DMS79 treated with DMSO at 0.1 percent for 48 hours (cell line): Measurements from ENCODE around the gene FIG4.
"Not testable (repeated sequence)": the region's sequence is repeated elsewhere in the genome, so short reads cannot be mapped to it uniquely, and the experiment has no call there.

ENCODE experiments used
- DNase-seq: peaks from one replicate; lab custom pipeline; 2025; lab: John Stamatoyannopoulos, UW

FIG4 gene

DNA sequence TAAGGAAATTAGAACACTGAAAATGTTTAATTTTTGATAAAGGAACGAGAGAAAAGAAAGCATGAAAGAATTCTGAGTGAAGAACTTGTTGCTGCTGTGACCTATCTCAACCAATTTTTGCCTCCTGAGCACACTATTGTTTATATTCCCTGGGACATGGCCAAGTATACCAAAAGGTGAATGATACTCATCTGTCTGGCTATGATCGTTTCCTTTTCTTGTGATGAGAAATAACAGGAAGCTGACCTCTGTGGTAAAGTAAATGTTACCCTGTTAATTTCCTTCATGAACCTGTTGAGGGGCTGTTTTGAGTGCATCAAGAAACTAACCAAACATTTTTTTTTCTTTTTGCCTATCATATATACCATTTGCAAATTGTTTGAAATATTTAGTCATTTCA is 69.1 kb downstream of the FIG4 start:
- no peak for DNase-seq

DNA sequence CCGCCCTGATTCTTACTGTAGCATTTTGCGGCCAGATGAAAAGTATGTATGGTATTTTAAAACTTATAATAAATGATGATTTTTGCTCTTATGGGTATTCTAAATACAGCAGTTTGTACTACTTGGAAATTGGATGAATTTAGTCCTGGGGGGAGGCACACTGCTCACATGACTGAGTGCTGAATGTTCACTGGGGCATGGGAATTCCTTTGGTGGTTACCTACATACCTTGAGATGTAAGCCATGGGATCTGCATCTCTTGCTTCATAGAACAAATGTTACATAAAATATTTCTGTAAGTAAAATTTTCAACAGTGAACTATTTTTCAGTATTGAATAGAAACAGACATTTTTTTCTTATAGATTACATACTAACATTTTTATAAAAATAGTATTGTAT is 71.1 kb downstream of the FIG4 start:
- no peak for DNase-seq

DNA sequence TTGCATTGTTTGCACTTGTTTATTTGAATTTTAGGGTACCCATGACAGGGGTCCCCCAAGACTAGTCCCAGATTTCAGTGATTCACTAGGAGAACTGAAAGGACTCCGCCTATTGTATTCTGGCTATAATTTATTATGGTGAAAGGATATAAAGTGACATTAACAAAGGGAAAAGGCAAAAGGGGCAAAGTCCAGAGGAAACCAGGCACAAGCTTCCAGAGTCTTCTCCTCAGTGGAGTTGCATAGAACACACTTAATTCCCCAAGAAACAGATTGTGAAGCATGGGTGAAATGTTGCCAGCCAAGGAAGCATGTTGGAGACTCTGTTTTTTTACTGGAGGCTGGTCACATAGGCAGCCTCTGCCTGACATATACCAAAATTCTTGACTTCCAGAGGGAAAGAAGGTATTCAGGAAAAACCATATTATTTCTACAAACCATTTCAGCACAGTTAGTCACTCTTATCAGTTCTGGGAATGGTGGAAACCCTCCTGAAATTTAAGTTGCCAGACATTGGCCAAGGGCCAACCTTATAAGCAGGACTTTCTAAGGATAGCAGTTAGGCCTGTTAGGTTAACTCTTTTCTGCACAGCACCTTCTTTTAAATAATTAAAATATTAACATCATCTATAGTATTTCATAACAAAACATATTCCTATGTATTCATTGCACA is 71.8 kb downstream of the FIG4 start:
- DNase-seq = no peak

DNA sequence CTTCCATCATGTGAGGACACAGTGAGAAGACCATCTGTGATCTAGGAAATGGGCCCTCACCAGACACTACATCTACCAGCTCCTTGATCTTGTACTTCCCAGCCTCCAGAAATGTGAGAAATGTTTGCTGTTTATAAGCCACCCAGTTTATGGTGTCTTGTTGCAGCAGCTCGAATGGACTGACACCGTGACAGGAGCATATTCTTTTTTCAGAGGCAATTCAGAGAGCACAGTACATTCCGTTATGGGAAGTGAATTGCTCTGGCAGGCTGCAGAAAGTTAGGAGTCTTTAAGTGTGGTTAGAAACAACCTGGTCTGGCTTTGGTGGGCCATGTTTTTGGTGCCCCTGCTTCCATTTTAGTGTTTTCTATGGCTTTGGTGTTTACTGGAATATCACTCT is 75.1 kb downstream of the FIG4 start:
- no peak for DNase-seq

DNA sequence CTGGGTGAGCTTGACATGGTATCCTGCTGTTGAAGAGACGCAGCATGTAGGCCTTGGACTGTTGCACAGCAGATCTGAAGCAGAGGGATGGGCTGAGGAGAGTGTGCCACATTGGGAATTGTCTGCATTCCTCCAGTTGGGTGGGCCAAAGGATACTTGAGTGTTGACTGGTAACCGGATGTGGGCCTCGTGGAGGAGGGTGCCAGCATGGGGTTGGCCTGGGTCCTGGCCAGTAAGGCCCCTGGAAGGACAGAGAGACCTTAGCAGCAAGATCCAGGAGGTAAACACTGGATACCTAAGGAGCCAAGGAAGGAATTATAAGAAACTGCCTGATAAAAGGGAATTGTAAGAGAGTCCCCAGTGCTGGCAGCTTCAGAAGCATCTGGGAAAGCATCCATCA is 76.9 kb downstream of the FIG4 start:
- DNase-seq = no peak

DNA sequence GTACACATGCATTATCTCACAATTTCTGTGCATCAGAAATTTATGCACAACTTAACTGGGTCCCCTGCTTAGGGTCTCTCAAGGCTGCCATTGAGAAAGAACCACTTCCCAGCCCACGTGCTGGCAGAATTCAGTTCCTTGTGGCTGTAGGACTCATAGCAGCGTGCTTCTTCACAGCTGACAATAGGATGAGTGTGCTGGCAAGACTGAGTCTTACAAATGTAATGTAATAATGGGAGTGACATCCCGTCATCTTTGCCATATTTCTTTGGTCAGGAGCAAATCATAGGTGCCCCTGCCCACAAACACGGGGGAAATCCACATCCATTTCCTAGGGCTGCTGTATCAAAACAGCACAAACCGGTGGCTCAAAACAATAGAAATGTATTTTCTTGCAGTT is 77.4 kb downstream of the FIG4 start:
- no peak for DNase-seq

DNA sequence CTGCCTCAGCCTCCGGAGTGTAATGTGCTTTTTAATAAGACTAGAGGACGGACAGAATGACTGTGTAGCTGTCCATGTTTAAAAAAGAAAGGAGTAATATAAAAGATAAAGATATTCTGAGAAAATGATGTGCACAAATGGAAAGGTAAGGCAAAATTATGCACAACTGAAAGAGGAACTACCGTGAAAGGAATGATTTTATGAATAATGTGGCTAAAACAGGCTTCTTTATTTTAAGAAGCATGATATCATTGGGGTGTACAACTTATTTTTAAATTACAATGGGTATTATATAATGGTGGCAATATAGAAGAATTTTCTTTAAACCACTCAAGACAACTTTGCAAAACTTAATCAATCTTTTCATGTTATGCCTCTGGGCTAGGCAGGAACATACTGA is 78.1 kb downstream of the FIG4 start:
- no peak for DNase-seq

DNA sequence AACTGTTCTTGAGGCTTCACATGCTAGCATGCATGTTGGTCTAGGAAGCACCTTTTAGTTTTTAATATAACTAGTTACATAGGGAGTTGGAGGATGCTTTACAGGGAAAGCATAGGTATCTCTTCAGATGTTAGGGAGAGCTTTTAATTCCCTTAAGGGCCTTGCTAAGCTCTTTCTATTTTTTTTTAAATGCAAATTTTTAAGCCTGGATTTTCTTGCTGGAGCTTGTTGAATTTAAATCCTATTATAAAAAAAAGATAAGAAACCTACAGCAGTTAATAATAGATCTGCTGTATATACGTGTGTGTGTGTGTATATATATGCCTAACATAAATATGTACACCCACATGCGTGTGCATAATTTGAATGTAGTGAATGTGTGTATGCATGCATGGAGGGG is 79.0 kb downstream of the FIG4 start:
- DNase-seq = no peak

DNA sequence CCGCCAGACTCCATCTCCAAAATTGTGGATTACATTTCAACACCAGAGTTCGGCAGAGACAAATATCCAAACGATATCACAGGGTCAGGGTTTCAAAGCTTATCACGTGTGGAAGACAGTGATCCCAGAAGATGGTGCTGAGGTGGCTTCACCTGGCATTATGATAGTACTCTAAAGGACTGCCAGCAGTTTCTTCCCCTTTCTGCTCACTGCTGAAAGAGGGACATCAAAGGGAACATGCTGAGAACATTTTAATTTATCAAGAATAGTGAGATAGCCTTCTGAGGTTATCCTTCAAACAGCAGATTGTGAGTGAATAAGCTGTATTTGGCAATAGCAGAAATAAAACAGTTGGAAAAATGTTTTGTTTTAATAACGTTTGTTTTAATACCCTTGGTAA is 79.7 kb downstream of the FIG4 start:
- no peak for DNase-seq

DNA sequence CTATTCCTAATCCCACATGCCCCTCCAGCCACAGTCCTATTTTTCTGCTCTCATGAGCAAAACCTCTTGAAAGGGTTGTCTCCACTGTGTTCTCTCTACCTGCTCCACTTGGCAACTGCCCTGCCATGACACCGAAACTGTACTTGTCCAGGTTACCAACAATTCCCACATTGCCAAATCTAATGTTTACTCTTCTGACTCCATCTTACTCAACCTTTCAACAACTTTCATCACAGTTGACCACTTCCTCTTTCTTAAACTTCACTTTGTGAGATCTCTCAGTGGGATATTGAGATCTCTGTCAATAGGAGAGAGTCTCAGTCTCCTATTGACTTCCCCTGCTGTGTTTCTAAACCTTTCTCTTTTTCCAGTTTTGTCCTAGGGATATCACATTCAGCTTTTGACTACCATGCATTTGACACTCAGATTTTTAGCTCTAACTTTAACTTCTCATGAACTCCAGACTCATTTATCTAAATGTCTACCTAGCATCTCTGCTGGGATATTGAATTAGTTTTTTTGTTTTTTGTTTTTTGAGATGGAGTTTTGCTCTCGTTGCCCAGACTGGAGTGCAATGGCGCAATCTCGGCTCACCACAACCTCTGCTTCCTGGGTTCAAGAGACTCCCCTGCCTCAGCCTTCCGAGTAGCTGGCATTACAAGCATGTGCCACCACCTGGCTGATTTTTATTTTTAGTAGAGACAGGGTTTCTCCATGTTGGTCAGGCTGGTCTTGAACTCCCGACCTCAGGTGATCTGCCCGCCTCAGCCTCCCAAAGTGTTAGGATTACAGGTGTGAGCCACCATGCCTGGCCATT is 81.1 kb downstream of the FIG4 start:
- not testable (repeated sequence) for DNase-seq

DNA sequence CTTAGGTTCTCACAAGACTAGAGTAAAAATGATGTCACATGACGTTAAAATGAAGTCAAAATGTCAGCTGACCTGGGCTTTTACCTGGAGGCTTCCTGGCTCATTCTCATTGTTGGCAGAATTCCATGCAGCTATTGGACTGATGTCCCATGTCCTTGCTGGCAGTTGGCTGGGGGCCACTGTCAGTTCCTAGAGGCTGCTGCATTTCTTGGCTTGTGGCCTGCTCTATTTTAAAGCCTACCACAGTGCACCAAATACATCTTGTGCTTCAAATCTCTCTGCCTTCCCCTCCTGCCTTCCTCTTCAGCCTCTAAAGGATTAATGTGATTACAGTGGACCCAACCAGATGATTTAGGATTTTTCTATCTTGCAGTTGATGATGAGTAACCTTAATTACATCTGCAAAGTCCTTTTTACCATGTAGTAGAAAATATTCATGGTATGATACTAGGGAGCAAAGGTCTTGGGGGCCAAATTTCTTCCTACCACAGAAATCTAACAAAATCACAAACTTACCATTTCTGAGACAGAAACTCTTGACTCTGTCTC is 81.9 kb downstream of the FIG4 start:
- peak; percentile 85 for DNase-seq

DNA sequence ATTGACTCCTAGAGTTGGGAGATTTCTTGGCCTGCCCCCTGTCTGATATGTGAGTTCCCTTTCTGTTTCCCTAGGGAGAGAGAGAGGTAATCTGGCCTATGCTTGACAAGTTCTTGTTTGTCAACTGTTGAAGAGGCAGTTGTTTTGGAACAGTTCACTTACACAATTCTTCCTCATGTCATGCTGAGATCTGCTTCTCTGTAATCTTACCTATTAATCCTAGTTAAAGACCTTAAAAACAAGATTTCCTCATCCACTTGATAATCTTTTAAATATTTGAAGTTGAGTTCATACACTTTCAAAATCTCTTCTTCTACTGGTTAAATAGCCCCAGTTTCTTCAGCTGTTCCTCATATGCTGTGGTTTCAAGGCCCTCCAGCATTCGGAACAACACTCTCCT is 89.9 kb downstream of the FIG4 start:
- no peak for DNase-seq

DNA sequence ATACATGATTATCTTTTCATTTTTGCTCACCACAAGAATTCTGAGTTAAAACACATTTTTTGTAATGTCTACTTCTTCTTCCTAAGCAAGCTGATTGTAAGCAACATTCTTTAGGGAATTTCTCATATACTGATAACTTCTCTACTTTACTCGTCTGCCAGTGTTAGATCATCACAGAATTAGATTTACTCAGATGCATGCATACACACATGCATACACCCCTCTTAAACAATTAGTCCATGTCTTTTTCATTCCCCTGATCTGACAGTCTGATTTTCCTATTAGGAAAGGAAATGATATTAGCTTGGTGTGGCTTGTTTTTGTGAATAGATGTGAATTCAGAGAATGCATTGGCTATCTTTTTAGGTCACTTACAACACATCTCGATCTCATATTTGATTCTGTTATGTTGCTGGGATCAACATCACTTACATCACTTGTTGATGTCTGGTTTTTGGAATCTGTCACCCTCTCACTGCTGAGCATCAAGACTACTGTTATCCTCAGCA is 91.4 kb downstream of the FIG4 start:
- no peak for DNase-seq

DNA sequence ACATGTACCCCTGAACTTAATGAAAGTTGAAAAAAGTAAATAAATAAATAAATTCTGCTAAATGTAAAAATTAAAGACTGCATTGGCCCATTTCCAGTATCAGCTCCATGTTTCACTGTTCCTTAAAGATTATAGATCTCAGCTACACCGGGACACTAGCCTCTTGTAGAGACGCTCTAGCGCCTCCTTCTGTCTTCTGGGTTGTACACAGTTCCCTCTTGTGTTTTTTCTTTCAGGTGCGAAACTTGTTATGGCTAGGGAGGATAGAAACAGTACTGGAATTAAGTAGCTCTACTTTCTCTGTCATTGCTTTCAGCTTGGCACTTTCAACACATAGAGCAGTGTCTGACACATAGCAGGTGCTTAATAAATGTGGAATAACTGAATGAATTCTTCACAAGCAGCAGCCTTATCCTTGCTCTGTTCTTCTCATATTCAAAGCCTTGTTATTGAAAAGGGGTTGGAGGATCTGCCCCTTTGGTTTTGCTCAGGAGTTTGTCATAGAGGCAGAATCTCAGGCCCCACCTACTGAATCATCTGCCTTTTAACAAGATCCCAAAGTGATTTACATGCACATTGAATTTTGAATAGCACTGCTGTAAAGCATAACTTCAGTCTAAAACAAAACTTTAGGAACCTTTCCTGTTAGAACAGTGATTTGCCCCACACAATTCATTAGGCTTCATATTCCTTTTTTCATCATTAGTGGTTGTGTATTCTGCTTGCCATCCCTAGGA is 92.3 kb downstream of the FIG4 start:
- DNase-seq = no peak

DNA sequence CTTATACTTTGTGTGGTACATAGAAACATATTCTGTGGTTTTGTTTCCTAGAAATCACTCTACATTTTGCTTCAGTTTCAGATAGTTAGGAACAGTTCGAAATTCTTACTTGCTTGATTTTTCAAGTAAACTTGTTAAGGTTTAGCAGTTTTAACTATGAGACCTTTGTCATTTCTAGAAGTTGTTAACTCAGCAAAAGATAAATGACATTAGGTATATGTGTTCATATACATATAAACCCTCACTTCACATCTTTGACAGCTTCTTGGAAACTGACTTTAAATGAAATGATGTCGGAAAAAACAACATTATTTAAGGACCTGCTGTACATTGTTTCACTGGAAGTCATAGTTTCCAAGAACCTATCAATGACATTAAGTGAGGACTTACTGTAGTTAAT is 96.2 kb downstream of the FIG4 start:
- DNase-seq = no peak

DNA sequence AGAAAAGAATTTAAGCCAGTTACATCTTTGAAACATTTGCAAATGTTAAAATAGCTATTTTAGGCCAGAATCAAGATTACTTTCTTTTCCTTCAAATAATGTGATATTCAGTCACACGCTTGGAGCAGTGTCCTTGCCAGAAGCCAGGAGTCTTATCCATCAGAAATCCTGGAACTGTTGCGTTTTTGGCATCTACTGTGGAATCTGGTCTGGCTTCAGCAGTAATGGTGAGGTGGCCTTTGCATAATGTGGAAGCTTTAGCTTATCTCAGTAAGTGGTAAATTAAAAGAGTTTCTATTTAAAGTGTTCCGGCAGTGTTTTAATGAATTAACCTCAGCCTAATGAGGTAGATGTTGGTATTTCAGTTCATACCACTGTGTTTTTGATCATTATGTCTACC is 97.6 kb downstream of the FIG4 start:
- no peak for DNase-seq

DNA sequence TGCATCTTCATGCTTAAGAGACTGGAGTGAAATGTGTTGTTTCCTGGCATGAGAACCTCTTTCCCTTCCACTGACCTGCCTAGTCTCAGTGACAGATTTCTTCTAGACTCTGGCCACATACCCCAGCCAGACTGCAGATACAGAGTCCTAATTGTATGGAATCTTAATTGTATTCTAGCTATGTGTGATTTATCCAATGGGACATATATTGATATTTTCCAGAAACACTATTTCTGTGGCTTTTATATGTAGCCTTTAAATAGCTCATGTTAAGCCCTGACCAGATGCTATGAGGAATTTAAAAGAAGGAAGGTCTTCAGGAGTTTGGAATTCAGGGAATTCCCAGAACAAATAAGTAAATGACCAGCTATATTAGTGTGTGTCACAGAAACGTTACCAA is 99.0 kb downstream of the FIG4 start:
- DNase-seq = no peak

DNA sequence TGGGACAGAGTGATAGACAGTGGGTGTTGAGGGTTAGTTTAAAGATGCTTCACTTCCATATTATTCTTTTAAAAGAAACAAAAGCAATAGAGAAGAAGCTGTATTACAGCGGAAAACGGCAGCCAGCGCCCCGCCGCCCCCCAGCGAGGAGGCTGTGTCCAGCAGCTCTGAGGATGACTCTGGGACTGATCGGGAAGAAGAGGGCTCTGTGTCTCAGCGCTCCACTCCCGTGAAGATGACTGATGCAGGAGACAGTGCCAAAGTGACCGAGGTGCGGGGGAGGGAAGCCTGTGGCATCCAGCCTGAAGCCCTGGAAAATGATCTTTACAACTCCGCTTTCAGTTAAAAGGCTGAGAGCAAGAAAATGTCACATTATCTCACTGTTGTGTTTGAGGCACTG is 100.2 kb downstream of the FIG4 start:
- DNase-seq = no peak

DNA sequence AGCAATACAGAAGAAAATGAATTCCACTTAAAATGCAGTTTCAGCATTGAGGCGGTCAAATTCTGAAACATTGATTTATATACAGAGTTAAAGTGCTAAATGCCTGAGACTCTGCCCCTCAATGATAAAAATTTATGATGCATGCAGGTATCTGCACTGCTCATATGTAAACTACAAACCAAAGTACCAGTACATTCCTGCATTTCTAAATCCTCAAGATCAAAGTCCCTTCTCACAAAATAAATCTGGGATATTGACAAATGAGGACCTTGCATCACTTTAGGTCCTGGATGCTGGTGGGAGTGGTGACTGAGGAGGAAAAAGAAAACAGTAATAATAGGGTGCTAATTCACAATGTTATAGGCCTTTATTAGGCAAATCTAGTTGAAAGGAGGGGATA is 101.9 kb downstream of the FIG4 start:
- no peak for DNase-seq

DNA sequence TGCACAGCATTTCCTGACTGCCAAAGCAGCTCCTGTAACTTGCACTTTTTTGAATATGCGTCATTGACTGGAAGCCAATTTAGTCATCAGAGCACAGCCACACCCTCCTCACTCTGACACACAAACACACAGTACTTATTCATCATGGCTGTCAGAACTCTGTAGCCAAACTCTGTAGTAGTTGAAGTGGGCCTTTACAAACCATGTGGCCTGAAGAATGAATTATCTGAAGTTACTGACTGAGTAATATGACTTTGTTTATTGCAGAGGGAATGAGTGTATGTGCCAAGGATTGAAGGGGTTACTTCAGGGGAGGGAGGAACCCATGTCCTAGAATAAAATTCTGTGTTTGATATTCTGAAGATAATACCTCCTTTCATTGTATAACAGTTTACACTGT is 102.7 kb downstream of the FIG4 start:
- DNase-seq = peak; percentile 73

DNA sequence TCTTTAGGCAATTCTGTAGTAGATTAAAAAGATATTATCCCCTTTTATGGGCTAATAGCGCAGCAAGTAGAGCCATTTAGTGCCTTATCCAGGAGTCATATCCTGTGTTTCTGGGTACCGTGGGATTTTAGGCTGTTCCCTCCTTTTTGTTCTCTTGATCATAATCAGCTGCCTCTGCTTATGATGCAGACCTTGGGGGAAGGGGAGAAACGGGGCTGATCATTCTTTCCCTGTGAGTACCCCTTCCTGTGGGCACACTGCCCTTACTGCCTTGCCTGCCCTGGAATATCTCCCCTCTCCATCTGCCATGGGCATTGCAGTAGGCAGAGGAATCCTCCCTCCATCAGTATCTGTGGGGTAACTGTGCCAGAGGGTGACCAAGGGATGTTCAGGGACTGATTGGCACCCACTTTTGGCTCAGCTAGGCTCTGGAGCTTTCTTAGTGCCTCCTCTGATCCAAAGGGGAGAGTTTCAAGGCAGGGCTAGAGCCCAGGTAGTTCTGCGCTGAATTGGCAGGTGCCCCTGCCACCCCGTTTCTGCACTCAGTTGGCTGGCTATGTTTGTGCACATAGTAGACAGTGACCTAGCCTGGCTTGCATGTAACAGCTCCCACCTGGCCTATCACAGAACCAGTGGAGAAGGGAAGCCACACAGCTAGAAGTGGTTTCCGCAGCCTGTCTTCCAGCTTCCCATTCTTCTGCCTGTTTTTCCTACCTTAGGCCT is 103.3 kb downstream of the FIG4 start:
- no peak for DNase-seq

DNA sequence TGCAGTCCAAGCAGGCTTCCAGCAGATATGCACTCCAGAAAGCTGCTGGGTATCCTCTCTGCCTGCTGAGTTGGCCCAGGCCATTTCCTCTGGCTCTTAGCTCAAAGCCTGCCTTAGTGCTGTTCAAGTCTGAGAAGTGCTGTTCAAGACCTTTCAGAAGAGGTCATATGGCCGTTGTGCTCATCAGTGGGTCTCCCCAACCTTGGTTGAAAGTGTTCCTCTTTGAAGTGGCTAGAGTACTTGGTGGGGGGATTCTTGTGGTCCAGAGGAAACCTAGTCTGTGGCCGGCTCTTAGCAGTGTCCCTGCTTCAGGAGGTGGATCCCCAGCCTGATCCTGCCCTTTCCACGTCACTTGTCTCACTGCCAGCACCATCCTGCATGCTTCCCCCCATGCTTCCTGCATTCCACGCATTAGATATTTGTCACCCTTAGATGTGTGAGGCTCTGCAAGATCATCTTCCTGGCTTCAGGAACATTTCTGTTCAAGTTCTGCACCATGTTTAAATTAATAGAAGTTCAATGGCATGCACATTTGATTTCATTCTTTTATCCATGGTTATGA is 105.0 kb downstream of the FIG4 start:
- DNase-seq = no peak
